SH-SY5Y (cell line): Measurements from ENCODE around the gene DPP10.

ENCODE experiments used
- GATA2 ChIP-seq: IDR thresholded peaks from 2 replicates; pipeline ENCODE4 v1.6.1; 2011; ENCODE audit warnings: mild to moderate bottlenecking, low read depth, low read length
- GATA3 ChIP-seq: IDR thresholded peaks from 2 replicates; pipeline ENCODE4 v1.6.1; 2011; ENCODE audit warnings: low read depth, mild to moderate bottlenecking, low read length, moderate library complexity

GRCh38 chr2:114685102-114685501, 242.7 kb downstream of the DPP10 start:
- TF ChIP-seq GATA2 (no peak), GATA3 (no peak)
